SK-N-SH treated with all-trans-retinoic acid at 6 μM for 48 hours (cell line): ENCODE data around the gene RNASE1.

Experiments used
- BACH2 ChIP-seq: fragments of 250-450 bp; sonication (Bioruptor Pico); IDR thresholded peaks from 2 replicates; pipeline ENCODE4 v1.9.0; 2021; ENCODE audit warnings: mild to moderate bottlenecking, borderline replicate concordance
- ISL1 ChIP-seq: fragments of 250-450 bp; sonication (Bioruptor Pico); IDR thresholded peaks from 2 replicates; pipeline ENCODE4 v2.1.2; 2022; ENCODE audit warnings: mild to moderate bottlenecking, moderate library complexity
- TCF4 ChIP-seq: fragments of 250-450 bp; sonication (Bioruptor Pico); IDR thresholded peaks from 2 replicates; pipeline ENCODE4 v1.8.0; 2021; ENCODE audit warnings: mild to moderate bottlenecking, moderate library complexity, borderline replicate concordance
- TOX ChIP-seq: fragments of 250-450 bp; sonication (Bioruptor Pico); IDR thresholded peaks from 2 replicates; pipeline ENCODE4 v1.8.0; 2021; ENCODE audit warnings: mild to moderate bottlenecking, moderate library complexity, borderline replicate concordance
- ZFP3 ChIP-seq: fragments of 250-450 bp; sonication (Bioruptor Pico); IDR thresholded peaks from 2 replicates; pipeline ENCODE4 v1.5.0; 2020; ENCODE audit warnings: mild to moderate bottlenecking, moderate library complexity
- ZFP30 ChIP-seq: fragments of 450-650 bp; formaldehyde crosslinking; IDR thresholded peaks from 2 replicates; pipeline ENCODE4 v1.5.0; 2022; ENCODE audit warnings: mild to moderate bottlenecking, moderate library complexity
- ZNF565 ChIP-seq: fragments of 450-650 bp; formaldehyde crosslinking; conservative IDR thresholded peaks from 2 replicates; pipeline ENCODE4 v1.5.0; 2020; ENCODE audit warnings: low read depth, mild to moderate bottlenecking, moderate library complexity
- TF ChIP-seq, protein P1 (sequence below): fragments of 250-450 bp; sonication (Bioruptor Pico); IDR thresholded peaks from 2 replicates; pipeline ENCODE4 v1.5.0; 2020; ENCODE audit warnings: mild to moderate bottlenecking, moderate library complexity
- TF ChIP-seq, protein P2 (sequence below): fragments of 250-450 bp; sonication (Bioruptor Pico); IDR thresholded peaks from 2 replicates; pipeline ENCODE4 v1.8.0; 2020; ENCODE audit warnings: mild to moderate bottlenecking, moderate library complexity, borderline replicate concordance
- TF ChIP-seq, protein P3 (sequence below): fragments of 250-450 bp; sonication (Bioruptor Pico); IDR thresholded peaks from 2 replicates; pipeline ENCODE4 v1.5.1; 2021; ENCODE audit warnings: mild to moderate bottlenecking, moderate library complexity
- TF ChIP-seq, protein P4 (sequence below): fragments of 250-450 bp; sonication (Bioruptor Pico); IDR thresholded peaks from 2 replicates; pipeline ENCODE4 v1.5.1; 2020; ENCODE audit warnings: low read depth, mild to moderate bottlenecking, moderate library complexity

DNA sequence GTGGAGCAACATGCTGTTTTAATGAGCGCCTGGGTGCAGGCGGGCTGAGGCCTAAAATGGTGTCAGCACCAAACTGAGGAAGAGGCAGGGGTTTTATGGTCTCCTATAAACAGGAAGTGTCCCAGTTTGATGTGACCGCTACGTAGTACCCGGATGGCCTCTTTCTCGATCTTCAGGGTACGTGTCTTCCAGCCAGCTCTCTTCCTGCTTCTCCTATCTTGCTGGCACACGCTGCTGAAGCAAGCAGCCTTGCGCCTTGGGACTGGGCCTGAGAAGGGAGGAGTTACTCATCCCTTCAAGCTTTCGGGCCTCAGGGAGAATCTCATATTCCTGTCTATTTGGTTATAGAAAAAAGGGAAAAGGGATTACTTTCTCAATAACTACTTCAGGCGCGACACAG, 28.2 kb upstream of the RNASE1 start:
- no peak for TF ChIP-seq ISL1
- TF ChIP-seq TOX (CRISPR knock-in tag) = no peak
- TF ChIP-seq ZFP30 (CRISPR knock-in tag) = no peak
- TF ChIP-seq, protein P1, sequence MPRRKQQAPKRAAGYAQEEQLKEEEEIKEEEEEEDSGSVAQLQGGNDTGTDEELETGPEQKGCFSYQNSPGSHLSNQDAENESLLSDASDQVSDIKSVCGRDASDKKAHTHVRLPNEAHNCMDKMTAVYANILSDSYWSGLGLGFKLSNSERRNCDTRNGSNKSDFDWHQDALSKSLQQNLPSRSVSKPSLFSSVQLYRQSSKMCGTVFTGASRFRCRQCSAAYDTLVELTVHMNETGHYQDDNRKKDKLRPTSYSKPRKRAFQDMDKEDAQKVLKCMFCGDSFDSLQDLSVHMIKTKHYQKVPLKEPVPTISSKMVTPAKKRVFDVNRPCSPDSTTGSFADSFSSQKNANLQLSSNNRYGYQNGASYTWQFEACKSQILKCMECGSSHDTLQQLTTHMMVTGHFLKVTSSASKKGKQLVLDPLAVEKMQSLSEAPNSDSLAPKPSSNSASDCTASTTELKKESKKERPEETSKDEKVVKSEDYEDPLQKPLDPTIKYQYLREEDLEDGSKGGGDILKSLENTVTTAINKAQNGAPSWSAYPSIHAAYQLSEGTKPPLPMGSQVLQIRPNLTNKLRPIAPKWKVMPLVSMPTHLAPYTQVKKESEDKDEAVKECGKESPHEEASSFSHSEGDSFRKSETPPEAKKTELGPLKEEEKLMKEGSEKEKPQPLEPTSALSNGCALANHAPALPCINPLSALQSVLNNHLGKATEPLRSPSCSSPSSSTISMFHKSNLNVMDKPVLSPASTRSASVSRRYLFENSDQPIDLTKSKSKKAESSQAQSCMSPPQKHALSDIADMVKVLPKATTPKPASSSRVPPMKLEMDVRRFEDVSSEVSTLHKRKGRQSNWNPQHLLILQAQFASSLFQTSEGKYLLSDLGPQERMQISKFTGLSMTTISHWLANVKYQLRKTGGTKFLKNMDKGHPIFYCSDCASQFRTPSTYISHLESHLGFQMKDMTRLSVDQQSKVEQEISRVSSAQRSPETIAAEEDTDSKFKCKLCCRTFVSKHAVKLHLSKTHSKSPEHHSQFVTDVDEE (CRISPR knock-in tag) = no peak
- TF ChIP-seq, protein P2, sequence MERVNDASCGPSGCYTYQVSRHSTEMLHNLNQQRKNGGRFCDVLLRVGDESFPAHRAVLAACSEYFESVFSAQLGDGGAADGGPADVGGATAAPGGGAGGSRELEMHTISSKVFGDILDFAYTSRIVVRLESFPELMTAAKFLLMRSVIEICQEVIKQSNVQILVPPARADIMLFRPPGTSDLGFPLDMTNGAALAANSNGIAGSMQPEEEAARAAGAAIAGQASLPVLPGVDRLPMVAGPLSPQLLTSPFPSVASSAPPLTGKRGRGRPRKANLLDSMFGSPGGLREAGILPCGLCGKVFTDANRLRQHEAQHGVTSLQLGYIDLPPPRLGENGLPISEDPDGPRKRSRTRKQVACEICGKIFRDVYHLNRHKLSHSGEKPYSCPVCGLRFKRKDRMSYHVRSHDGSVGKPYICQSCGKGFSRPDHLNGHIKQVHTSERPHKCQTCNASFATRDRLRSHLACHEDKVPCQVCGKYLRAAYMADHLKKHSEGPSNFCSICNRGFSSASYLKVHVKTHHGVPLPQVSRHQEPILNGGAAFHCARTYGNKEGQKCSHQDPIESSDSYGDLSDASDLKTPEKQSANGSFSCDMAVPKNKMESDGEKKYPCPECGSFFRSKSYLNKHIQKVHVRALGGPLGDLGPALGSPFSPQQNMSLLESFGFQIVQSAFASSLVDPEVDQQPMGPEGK (CRISPR knock-in tag) = no peak
- TF ChIP-seq, protein P3, sequence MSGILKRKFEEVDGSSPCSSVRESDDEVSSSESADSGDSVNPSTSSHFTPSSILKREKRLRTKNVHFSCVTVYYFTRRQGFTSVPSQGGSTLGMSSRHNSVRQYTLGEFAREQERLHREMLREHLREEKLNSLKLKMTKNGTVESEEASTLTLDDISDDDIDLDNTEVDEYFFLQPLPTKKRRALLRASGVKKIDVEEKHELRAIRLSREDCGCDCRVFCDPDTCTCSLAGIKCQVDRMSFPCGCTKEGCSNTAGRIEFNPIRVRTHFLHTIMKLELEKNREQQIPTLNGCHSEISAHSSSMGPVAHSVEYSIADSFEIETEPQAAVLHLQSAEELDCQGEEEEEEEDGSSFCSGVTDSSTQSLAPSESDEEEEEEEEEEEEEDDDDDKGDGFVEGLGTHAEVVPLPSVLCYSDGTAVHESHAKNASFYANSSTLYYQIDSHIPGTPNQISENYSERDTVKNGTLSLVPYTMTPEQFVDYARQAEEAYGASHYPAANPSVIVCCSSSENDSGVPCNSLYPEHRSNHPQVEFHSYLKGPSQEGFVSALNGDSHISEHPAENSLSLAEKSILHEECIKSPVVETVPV (CRISPR knock-in tag) = no peak
- no peak for TF ChIP-seq ZFP3 (CRISPR knock-in tag)
- no peak for TF ChIP-seq TCF4
- TF ChIP-seq, protein P4, sequence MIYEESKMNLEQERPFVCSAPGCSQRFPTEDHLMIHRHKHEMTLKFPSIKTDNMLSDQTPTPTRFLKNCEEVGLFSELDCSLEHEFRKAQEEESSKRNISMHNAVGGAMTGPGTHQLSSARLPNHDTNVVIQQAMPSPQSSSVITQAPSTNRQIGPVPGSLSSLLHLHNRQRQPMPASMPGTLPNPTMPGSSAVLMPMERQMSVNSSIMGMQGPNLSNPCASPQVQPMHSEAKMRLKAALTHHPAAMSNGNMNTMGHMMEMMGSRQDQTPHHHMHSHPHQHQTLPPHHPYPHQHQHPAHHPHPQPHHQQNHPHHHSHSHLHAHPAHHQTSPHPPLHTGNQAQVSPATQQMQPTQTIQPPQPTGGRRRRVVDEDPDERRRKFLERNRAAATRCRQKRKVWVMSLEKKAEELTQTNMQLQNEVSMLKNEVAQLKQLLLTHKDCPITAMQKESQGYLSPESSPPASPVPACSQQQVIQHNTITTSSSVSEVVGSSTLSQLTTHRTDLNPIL (CRISPR knock-in tag) = no peak
- TF ChIP-seq BACH2 = no peak
- TF ChIP-seq ZNF565 (CRISPR knock-in tag) = no peak
